ENCODE results near the gene INKA2. TPM values are rescaled to one million over a fixed set of nuclear protein-coding genes. Genes with fewer than 3 reads are reported as not detected.

INKA2 gene
- total RNA-seq, 1 donor from 2014 or later: 5.5 TPM

DNA sequence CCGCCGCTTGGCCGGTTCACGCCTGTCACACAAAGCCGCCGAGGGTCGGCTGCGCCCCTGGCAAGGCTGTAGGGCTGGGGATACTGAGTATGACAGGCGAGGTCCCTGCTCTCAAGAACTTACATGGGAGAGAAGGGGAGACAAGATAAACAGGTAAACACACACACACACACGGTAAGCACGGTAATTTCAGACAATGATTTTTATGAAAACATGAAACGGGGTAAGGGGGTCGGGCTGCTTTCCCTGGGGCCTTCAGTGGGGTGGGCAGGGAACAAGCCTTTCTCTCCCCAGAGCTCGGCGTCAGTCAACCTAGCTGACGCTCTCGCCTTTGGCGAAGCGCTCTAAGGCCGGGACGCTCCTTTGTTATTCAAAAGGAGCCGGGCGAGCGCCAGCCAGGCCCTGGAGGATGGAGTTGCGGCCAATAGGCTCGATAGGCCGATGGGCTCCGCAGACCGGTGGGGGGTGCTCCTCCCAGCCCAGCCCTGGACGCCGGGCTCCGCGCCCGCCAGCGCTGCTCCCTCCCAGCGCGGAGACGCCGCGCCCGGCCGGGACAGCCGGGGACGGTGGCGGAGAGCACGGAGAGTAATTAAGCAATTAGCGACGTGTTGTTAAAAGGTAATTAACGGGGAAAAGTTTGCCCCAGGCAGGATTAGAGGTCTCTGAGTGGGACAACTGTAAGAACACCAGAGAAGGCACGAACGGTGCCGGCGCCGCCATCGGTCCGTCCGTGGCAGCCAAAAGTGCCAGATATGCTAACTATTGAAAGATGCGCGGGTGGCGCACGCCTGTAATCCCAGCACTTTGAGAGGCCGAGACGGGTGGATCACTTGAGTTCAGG, 950 bp upstream of the INKA2 start:
- H3K4me3 Mint-ChIP-seq (ENCODE audit: unreplicated experiment): peak overlapping the region; percentile 93
- peaks cover 27% of the 10 kb centered on the region for H3K4me1 Mint-ChIP-seq (ENCODE audit: unreplicated experiment)
- DNase-seq (ENCODE audit: extremely low spot score, unreplicated experiment): peak; percentile 90
- no peaks in the 10 kb centered on the region for H3K36me3 Mint-ChIP-seq (ENCODE audit: unreplicated experiment)
- no peaks in the 10 kb centered on the region for H3K9me3 Mint-ChIP-seq (ENCODE audit: unreplicated experiment)
- TF ChIP-seq, protein P1, sequence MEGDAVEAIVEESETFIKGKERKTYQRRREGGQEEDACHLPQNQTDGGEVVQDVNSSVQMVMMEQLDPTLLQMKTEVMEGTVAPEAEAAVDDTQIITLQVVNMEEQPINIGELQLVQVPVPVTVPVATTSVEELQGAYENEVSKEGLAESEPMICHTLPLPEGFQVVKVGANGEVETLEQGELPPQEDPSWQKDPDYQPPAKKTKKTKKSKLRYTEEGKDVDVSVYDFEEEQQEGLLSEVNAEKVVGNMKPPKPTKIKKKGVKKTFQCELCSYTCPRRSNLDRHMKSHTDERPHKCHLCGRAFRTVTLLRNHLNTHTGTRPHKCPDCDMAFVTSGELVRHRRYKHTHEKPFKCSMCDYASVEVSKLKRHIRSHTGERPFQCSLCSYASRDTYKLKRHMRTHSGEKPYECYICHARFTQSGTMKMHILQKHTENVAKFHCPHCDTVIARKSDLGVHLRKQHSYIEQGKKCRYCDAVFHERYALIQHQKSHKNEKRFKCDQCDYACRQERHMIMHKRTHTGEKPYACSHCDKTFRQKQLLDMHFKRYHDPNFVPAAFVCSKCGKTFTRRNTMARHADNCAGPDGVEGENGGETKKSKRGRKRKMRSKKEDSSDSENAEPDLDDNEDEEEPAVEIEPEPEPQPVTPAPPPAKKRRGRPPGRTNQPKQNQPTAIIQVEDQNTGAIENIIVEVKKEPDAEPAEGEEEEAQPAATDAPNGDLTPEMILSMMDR (IDR thresholded peaks at IDR 0.05): peak; percentile 3
- H3K27me3 Mint-ChIP-seq (ENCODE audit: unreplicated experiment): no peaks in the 10 kb centered on the region
- H3K27ac Mint-ChIP-seq (ENCODE audit: unreplicated experiment): peak overlapping the region; percentile 97

DNA sequence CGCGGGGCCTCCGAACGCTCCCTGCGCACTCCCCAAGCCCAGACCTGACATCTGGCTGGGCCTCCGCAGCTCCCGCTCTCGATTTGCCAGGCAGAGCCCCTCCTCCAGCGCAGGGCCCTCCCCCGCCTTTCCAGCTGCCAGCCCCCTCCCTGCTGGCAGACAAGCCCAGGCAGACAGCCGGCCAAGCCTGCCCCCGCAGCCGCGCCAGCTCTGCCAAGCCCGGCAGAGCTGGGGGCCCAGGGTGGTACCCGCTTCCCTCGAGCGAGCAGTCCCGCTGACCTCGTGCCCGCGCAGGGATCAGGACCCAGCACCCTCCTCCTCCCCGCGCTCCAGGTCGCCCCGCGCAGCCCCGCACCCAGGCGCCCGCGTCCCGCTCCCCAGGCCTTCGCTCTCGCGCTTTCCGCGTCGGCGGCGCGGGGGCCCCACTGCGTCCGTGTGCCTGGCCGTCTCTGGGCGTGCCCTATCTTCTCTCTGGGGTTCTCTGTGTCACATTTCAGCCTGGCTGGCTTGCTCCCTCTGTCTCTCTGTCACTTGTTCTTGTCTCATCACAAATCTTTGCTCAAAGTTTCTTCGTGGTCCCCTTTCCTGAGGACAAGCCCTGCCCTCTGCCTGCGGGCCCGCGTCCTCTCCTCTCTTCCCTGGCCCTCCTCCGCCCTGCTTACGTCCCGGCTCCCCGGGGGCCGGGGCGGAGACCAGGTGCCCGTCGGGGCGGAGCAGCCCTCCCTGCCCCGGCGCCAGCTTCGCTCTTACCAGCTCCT, 580 bp downstream of the INKA2 start:
- Mint-ChIP-seq H3K36me3 (ENCODE audit: unreplicated experiment) (no peaks in the 10 kb centered on the region), H3K4me1 (ENCODE audit: unreplicated experiment) (peaks cover 24% of the 10 kb centered on the region), H3K4me3 (ENCODE audit: unreplicated experiment) (peak overlapping the region; percentile 93), H3K27ac (ENCODE audit: unreplicated experiment) (peak overlapping the region; percentile 97), H3K27me3 (ENCODE audit: unreplicated experiment) (no peaks in the 10 kb centered on the region), H3K9me3 (ENCODE audit: unreplicated experiment) (no peaks in the 10 kb centered on the region)
- TF ChIP-seq, protein P1 (IDR thresholded peaks at IDR 0.05): no peak
- DNase-seq (ENCODE audit: extremely low spot score, unreplicated experiment): peak; percentile 90

DNA sequence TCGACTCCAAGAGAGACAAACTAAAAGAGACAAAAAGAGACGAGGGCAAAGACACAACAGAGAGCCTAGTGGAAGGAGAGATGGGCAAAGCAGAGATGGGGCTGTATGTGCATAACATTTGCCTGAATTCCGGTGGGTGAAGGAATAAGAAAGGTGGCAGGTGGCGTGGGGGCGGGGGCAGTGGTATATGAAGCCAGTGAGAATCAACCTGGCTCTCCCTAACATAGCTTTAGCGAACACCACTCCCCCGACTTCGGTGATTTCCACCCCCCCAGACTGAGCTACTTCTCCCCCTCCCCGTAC, 1.1 kb downstream of the INKA2 start:
- Mint-ChIP-seq H3K27ac (ENCODE audit: unreplicated experiment) (peak overlapping the region; percentile 37), H3K36me3 (ENCODE audit: unreplicated experiment) (no peaks in the 10 kb centered on the region), H3K27me3 (ENCODE audit: unreplicated experiment) (no peaks in the 10 kb centered on the region)

DNA sequence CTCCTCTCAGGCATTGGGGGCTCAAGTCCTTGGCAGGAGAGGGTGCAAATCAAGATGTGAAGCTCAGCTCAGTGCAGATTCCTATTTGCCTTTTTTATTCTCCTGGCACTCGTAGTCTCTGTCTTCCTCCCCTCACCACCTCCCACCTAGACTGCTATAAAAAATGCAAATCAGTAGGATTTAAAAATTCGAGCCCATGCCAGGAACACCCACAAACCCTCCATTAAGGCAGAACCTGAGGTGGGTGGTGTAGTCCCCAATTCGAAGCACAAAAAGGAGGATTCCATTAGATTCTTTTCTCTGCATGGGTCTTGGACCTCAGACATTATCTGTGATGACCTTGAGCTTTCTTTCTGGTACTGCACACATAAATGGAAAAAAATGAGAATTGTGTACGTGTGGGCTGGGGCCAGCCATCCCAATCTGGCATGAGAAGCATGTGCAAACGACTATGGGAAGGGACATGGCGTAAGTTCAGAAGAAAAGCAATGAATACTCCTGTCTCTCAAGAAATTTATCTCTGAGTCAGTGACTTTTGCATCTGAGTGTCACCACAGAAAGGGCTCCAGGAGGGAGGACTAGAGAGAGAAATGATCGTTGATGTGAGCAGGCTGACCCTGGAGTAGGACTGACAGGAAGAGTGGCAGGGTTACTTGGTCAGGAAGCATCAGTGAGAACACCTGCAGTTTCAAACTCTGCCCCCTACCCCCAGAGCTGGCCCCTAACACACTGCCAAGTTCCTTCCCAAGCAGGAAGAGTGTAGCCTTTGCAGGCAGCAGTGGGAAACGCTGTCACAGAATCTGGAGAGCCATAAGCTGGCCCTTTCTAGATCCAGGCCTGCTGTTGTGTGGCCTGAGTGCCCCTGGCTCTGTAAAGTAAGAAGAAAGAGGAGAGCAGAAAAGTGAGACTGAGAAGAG, 1.7 kb downstream of the INKA2 start:
- Mint-ChIP-seq H3K4me3 (ENCODE audit: unreplicated experiment) (peak overlapping the region; percentile 93), H3K36me3 (ENCODE audit: unreplicated experiment) (no peaks in the 10 kb centered on the region), H3K27me3 (ENCODE audit: unreplicated experiment) (no peaks in the 10 kb centered on the region), H3K27ac (ENCODE audit: unreplicated experiment) (peak overlapping the region; percentile 37), H3K4me1 (ENCODE audit: unreplicated experiment) (peaks cover 23% of the 10 kb centered on the region), H3K9me3 (ENCODE audit: unreplicated experiment) (no peaks in the 10 kb centered on the region)
- no peak for DNase-seq (ENCODE audit: extremely low spot score, unreplicated experiment)
- TF ChIP-seq, protein P1 (IDR thresholded peaks at IDR 0.05): no peak

More for the DNA sequence above, 1.1 kb downstream of the INKA2 start:
- DNase-seq (ENCODE audit: extremely low spot score, unreplicated experiment): no peak
- H3K4me3 Mint-ChIP-seq (ENCODE audit: unreplicated experiment): peak overlapping the region; percentile 93
- peaks cover 24% of the 10 kb centered on the region for H3K4me1 Mint-ChIP-seq (ENCODE audit: unreplicated experiment)
- H3K9me3 Mint-ChIP-seq (ENCODE audit: unreplicated experiment): no peaks in the 10 kb centered on the region
- TF ChIP-seq, protein P1 (IDR thresholded peaks at IDR 0.05): no peak

All from osteocyte (in vitro differentiated cells).